ENCODE measurements around the gene PPP6R2.

Gene PPP6R2

DNA sequence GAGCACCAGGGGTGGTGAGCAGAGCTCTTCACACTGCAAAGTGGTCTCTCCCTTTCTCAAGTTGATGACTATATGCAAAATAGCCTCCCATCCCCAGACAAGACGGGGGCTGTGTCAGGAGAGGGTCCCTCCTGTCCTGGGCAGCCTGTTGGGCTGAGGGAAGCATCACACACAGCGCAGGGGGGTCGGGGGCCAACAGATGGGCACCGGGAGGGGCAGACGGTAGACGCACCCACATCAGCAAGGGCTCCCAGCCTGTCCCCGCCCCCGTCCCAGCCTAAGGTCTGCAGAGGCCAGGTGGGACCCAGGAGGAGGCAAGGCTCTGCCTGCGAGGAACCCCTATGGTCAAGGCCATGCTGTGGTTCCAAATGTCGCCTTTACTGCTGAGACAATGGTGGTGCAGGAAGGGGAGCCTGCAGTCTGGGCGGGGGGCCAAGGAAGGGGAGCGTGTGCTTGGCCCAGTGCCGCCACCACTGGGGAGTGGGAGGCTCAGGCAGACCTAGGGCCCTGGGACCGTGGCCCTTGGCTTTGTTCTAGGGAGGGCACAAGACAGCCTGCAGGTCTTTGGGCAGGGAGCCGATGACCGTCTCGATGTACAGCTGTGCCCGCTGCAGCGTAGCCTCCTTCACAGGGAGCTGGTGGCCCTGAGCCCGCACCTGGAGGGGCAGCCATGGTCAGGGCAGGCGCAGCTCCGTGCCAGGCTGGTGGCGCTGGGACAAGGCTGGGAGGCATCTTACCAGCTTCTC is 31.3 kb upstream of the PPP6R2 start:
- Histone ChIP-seq H3K27ac (no peak overlapping the region), H3K79me2 (ENCODE audit: insufficient read depth, low read depth) (no peaks in the 10 kb centered on the region), H3K4me3 (IDR thresholded peaks at IDR 0.05; ENCODE audit: insufficient read depth, low read depth, low read length) (no peak overlapping the region), H3K36me3 (ENCODE audit: insufficient read depth) (no peaks in the 10 kb centered on the region), H3K4me2 (no peak overlapping the region), H3K4me1 (ENCODE audit: low read depth, poor library complexity, severe bottlenecking) (peaks cover 6% of the 10 kb centered on the region), H4K20me1 (ENCODE audit: insufficient read depth) (no peaks in the 10 kb centered on the region), H3K9ac (no peak overlapping the region), H2AFZ (ENCODE audit: low read depth) (no peak overlapping the region), H3K27me3 (ENCODE audit: insufficient read depth, low read depth) (no peaks in the 10 kb centered on the region)
- TF ChIP-seq, protein P1, sequence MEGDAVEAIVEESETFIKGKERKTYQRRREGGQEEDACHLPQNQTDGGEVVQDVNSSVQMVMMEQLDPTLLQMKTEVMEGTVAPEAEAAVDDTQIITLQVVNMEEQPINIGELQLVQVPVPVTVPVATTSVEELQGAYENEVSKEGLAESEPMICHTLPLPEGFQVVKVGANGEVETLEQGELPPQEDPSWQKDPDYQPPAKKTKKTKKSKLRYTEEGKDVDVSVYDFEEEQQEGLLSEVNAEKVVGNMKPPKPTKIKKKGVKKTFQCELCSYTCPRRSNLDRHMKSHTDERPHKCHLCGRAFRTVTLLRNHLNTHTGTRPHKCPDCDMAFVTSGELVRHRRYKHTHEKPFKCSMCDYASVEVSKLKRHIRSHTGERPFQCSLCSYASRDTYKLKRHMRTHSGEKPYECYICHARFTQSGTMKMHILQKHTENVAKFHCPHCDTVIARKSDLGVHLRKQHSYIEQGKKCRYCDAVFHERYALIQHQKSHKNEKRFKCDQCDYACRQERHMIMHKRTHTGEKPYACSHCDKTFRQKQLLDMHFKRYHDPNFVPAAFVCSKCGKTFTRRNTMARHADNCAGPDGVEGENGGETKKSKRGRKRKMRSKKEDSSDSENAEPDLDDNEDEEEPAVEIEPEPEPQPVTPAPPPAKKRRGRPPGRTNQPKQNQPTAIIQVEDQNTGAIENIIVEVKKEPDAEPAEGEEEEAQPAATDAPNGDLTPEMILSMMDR (conservative IDR thresholded peaks at IDR 0.05; ENCODE audit: low read depth, low read length) = no peak

GRCh38 chr22:50312371-50312770 is 30.8 kb upstream of the PPP6R2 start:
- H4K20me1 ChIP-seq (ENCODE audit: insufficient read depth) = no peaks in the 10 kb centered on the region
- H3K4me3 ChIP-seq (IDR thresholded peaks at IDR 0.05; ENCODE audit: insufficient read depth, low read depth, low read length) = no peak overlapping the region
- H3K9ac ChIP-seq = no peak overlapping the region
- H3K36me3 ChIP-seq (ENCODE audit: insufficient read depth) = no peaks in the 10 kb centered on the region
- TF ChIP-seq, protein P1 (conservative IDR thresholded peaks at IDR 0.05; ENCODE audit: low read depth, low read length) = no peak
- H3K4me1 ChIP-seq (ENCODE audit: low read depth, poor library complexity, severe bottlenecking) = peaks cover 6% of the 10 kb centered on the region
- no peaks in the 10 kb centered on the region for H3K27me3 ChIP-seq (ENCODE audit: insufficient read depth, low read depth)
- no peak overlapping the region for H3K4me2 ChIP-seq
- no peak overlapping the region for H2AFZ ChIP-seq (ENCODE audit: low read depth)
- no peaks in the 10 kb centered on the region for H3K79me2 ChIP-seq (ENCODE audit: insufficient read depth, low read depth)
- H3K27ac ChIP-seq = no peak overlapping the region

DNA sequence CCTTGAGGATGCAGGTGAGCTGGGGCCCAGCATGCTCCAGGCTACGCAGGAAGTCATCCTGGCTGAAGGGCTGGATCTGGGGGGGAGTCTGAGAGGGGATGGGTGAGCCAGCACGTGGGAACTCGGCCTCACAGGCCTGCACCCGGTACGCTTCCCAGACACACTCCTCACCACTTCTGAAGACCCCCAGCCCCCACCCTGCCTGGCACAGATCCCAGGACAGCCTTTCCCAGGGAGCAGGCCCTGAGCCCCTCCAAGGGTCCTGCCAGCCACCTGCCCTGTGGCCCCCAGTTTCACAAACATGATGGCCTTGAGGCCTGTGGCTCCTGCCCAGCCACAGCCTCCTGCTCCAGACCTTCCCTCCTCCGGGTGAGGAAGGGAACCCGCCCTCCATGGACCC is 30.1 kb upstream of the PPP6R2 start:
- H3K27ac ChIP-seq = no peak overlapping the region
- TF ChIP-seq, protein P1 (conservative IDR thresholded peaks at IDR 0.05; ENCODE audit: low read depth, low read length) = no peak
- H3K27me3 ChIP-seq (ENCODE audit: insufficient read depth, low read depth) = no peaks in the 10 kb centered on the region
- H4K20me1 ChIP-seq (ENCODE audit: insufficient read depth) = no peaks in the 10 kb centered on the region
- H2AFZ ChIP-seq (ENCODE audit: low read depth) = no peak overlapping the region
- H3K4me2 ChIP-seq = no peak overlapping the region
- peaks cover 6% of the 10 kb centered on the region for H3K4me1 ChIP-seq (ENCODE audit: low read depth, poor library complexity, severe bottlenecking)
- no peak overlapping the region for H3K4me3 ChIP-seq (IDR thresholded peaks at IDR 0.05; ENCODE audit: insufficient read depth, low read depth, low read length)
- no peaks in the 10 kb centered on the region for H3K36me3 ChIP-seq (ENCODE audit: insufficient read depth)
- no peak overlapping the region for H3K9ac ChIP-seq
- no peaks in the 10 kb centered on the region for H3K79me2 ChIP-seq (ENCODE audit: insufficient read depth, low read depth)

DNA sequence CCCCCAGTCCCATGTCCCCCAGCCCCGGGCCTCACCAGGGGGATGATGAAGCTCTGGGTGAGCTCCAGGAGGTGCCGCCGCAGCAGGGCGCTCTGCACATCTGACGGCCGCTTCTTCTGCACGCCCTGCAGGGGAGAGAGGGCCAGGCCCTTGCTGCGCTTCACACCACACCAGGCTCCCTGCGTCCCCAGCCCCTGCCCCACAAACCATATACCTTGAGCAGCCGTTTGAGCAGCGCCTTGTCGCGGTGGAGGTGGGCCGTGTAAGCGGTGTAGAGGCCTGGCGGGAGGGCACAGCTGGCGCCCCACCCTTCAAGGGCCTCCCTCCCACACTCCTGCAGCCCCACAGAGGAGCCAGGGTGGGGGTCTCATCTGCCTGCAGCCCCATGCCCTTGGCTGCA is 29.5 kb upstream of the PPP6R2 start:
- Histone ChIP-seq H3K27me3 (ENCODE audit: insufficient read depth, low read depth) (no peaks in the 10 kb centered on the region), H3K27ac (no peak overlapping the region), H3K4me2 (no peak overlapping the region), H3K4me1 (ENCODE audit: low read depth, poor library complexity, severe bottlenecking) (peaks cover 6% of the 10 kb centered on the region), H4K20me1 (ENCODE audit: insufficient read depth) (no peaks in the 10 kb centered on the region), H3K4me3 (IDR thresholded peaks at IDR 0.05; ENCODE audit: insufficient read depth, low read depth, low read length) (no peak overlapping the region), H3K36me3 (ENCODE audit: insufficient read depth) (no peaks in the 10 kb centered on the region), H3K9ac (no peak overlapping the region), H3K79me2 (ENCODE audit: insufficient read depth, low read depth) (no peaks in the 10 kb centered on the region), H2AFZ (ENCODE audit: low read depth) (no peak overlapping the region)
- TF ChIP-seq, protein P1 (conservative IDR thresholded peaks at IDR 0.05; ENCODE audit: low read depth, low read length) = no peak
